Astrocyte (in vitro differentiated cells and primary cell): ENCODE data around the gene WFDC5. TPM values are rescaled to one million over a fixed set of nuclear protein-coding genes. Genes with fewer than 3 reads are reported as not detected.

Experiments used
- DNase-seq: peaks from one replicate; pipeline ENCODE4 v3.0.0-alpha.2; 2010; ENCODE audit warnings: low read depth
- FAIRE-seq: peaks from 2 replicates; lab custom pipeline; 2011; peaks lifted over from hg19 to GRCh38; lab: Jason Lieb, UNC
- H2AFZ ChIP-seq: 2 replicates; pipeline ENCODE4 v1.6.0; 2012; ENCODE audit warnings: low read depth, low read length, inconsistent platforms
- H3K27ac ChIP-seq: 2 replicates; pipeline ENCODE4 v1.5.1; 2011; ENCODE audit warnings: low read depth, low read length, inconsistent platforms
- H3K27me3 ChIP-seq: 2 replicates; pipeline ENCODE4 v1.6.0; 2011; ENCODE audit warnings: low read length, inconsistent platforms; ENCODE audit not compliant: insufficient read depth
- H3K36me3 ChIP-seq: 2 replicates; pipeline ENCODE4 v1.5.1; 2011; ENCODE audit warnings: low read length, inconsistent platforms; ENCODE audit not compliant: insufficient read depth
- H3K4me1 ChIP-seq: 2 replicates; pipeline ENCODE4 v1.5.1; 2011; ENCODE audit warnings: low read length, inconsistent platforms; ENCODE audit not compliant: insufficient read depth
- H3K4me2 ChIP-seq: 2 replicates; pipeline ENCODE4 v1.6.0; 2012; ENCODE audit warnings: low read length, inconsistent platforms
- H3K4me3 ChIP-seq: 2 replicates; pipeline ENCODE4 v1.5.1; 2011; ENCODE audit warnings: low read depth, mild to moderate bottlenecking, low read length, inconsistent platforms; ENCODE audit not compliant: insufficient read depth
- H3K79me2 ChIP-seq: 2 replicates; pipeline ENCODE4 v1.6.0; 2012; ENCODE audit warnings: mild to moderate bottlenecking, low read length, inconsistent platforms; ENCODE audit not compliant: insufficient read depth
- H3K9ac ChIP-seq: 2 replicates; pipeline ENCODE4 v1.6.0; 2012; ENCODE audit warnings: mild to moderate bottlenecking, low read length, inconsistent platforms
- H3K9me3 ChIP-seq: 2 replicates; pipeline ENCODE4 v1.5.1; 2012; ENCODE audit warnings: low read depth, mild to moderate bottlenecking, low read length, inconsistent platforms; ENCODE audit not compliant: insufficient read depth
- H4K20me1 ChIP-seq: 2 replicates; pipeline ENCODE4 v1.6.0; 2012; ENCODE audit warnings: low read length, inconsistent platforms; ENCODE audit not compliant: insufficient read depth
- H3K27ac Mint-ChIP-seq: one replicate; pipeline ENCODE4 v1.8.0; 2021; ENCODE audit warnings: mild to moderate bottlenecking, mixed read lengths; ENCODE audit not compliant: unreplicated experiment
- H3K27me3 Mint-ChIP-seq: one replicate; pipeline ENCODE4 v1.8.0; 2021; ENCODE audit warnings: low read depth, mixed read lengths; ENCODE audit not compliant: unreplicated experiment
- H3K36me3 Mint-ChIP-seq: one replicate; pipeline ENCODE4 v1.8.0; 2021; ENCODE audit warnings: low read depth, mixed read lengths; ENCODE audit not compliant: unreplicated experiment
- H3K4me1 Mint-ChIP-seq: one replicate; pipeline ENCODE4 v1.8.0; 2021; ENCODE audit warnings: low read depth, mixed read lengths; ENCODE audit not compliant: unreplicated experiment
- H3K4me3 Mint-ChIP-seq: one replicate; pipeline ENCODE4 v1.8.0; 2021; ENCODE audit warnings: mild to moderate bottlenecking, moderate library complexity, mixed read lengths; ENCODE audit not compliant: unreplicated experiment
- H3K9me3 Mint-ChIP-seq: one replicate; pipeline ENCODE4 v1.8.0; 2021; ENCODE audit warnings: mild to moderate bottlenecking, mixed read lengths; ENCODE audit not compliant: unreplicated experiment
- EZH2 ChIP-seq: IDR thresholded peaks from 2 replicates; pipeline ENCODE4 v1.6.1; 2012; ENCODE audit warnings: mild to moderate bottlenecking, low read length, inconsistent platforms; ENCODE audit not compliant: insufficient read depth
- total RNA-seq: library from RNA; stranded (reverse); gene quantifications from 2 replicates; pipeline ENCODE4 v1.2.1, GENCODE V29; 2021
- TF ChIP-seq, protein P1 (sequence below): IDR thresholded peaks from 2 replicates; pipeline ENCODE4 v1.5.1; 2011; ENCODE audit warnings: low read depth, mild to moderate bottlenecking, inconsistent platforms, low read length, moderate library complexity; ENCODE audit not compliant: insufficient read depth

The WFDC5 gene
- total RNA-seq, 1 donor from 2014 or later, result not detected

DNA sequence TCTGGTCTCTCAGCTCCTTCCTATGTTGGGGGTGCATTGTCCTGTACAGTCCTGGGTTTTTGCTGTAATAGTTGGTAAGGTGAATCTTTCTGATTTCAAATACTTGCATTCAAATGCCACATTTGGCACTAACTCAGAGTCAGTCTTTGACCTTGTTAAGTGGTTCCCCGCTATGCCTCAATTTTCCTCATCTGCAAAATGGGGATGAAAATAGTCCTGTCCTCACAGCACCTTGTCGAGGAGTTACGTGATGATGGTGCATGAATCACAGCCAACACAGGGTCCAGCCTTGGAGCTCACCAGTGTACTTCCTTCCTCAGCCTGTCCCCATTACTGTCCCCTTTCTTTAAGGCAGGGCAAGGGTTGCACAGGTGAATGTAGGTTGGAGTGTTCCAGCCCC, 1.1 kb downstream of the WFDC5 start:
- Histone ChIP-seq H3K4me3 (no peak overlapping the region), H3K4me2 (no peak overlapping the region), H3K27me3 (peaks cover 15% of the 10 kb centered on the region), H3K4me1 (no peaks in the 10 kb centered on the region), H3K36me3 (no peaks in the 10 kb centered on the region), H3K27ac (no peak overlapping the region), H2AFZ (no peak overlapping the region), H4K20me1 (no peaks in the 10 kb centered on the region), H3K9ac (no peak overlapping the region), H3K9me3 (no peaks in the 10 kb centered on the region), H3K79me2 (no peaks in the 10 kb centered on the region)
- H3K27ac Mint-ChIP-seq, result no peak overlapping the region
- no peaks in the 10 kb centered on the region for H3K36me3 Mint-ChIP-seq
- H3K4me3 Mint-ChIP-seq, result no peak overlapping the region
- H3K4me1 Mint-ChIP-seq, result no peaks in the 10 kb centered on the region
- no peak for FAIRE-seq
- no peaks in the 10 kb centered on the region for H3K9me3 Mint-ChIP-seq
- peaks cover 21% of the 10 kb centered on the region for H3K27me3 Mint-ChIP-seq
- TF ChIP-seq, protein P1, sequence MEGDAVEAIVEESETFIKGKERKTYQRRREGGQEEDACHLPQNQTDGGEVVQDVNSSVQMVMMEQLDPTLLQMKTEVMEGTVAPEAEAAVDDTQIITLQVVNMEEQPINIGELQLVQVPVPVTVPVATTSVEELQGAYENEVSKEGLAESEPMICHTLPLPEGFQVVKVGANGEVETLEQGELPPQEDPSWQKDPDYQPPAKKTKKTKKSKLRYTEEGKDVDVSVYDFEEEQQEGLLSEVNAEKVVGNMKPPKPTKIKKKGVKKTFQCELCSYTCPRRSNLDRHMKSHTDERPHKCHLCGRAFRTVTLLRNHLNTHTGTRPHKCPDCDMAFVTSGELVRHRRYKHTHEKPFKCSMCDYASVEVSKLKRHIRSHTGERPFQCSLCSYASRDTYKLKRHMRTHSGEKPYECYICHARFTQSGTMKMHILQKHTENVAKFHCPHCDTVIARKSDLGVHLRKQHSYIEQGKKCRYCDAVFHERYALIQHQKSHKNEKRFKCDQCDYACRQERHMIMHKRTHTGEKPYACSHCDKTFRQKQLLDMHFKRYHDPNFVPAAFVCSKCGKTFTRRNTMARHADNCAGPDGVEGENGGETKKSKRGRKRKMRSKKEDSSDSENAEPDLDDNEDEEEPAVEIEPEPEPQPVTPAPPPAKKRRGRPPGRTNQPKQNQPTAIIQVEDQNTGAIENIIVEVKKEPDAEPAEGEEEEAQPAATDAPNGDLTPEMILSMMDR, result no peak
- no peak for TF ChIP-seq EZH2
- DNase-seq, result no peak

DNA sequence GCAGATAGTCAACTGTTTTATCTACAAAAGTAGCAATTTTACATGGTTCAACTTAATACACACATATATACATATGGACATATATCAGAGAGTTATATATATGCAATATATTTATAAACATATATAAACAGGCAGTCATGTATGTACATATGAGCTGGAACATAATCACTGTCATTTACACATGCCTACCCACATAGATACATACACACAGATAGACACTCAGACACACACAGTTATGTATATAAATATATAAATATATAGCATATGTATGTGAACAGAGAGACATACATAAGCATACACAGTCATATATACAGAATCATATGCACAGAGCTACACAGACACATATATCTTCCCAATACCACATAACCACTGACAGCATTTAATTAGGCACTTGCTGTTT, 2.2 kb downstream of the WFDC5 start:
- H3K4me1 ChIP-seq, result no peaks in the 10 kb centered on the region
- H3K9ac ChIP-seq, result no peak overlapping the region
- H3K9me3 ChIP-seq, result no peaks in the 10 kb centered on the region
- no peak overlapping the region for H2AFZ ChIP-seq
- DNase-seq (no peak), FAIRE-seq (no peak)
- Mint-ChIP-seq H3K36me3 (no peaks in the 10 kb centered on the region), H3K27me3 (peaks cover 21% of the 10 kb centered on the region), H3K4me1 (no peaks in the 10 kb centered on the region), H3K27ac (no peak overlapping the region), H3K9me3 (no peaks in the 10 kb centered on the region), H3K4me3 (no peak overlapping the region)
- H3K4me2 ChIP-seq, result no peak overlapping the region
- no peaks in the 10 kb centered on the region for H3K79me2 ChIP-seq
- H4K20me1 ChIP-seq, result no peaks in the 10 kb centered on the region
- no peak overlapping the region for H3K4me3 ChIP-seq
- H3K27me3 ChIP-seq, result peaks cover 15% of the 10 kb centered on the region
- H3K27ac ChIP-seq, result no peak overlapping the region
- TF ChIP-seq, protein P1, result no peak
- no peak for TF ChIP-seq EZH2
- H3K36me3 ChIP-seq, result no peaks in the 10 kb centered on the region

DNA sequence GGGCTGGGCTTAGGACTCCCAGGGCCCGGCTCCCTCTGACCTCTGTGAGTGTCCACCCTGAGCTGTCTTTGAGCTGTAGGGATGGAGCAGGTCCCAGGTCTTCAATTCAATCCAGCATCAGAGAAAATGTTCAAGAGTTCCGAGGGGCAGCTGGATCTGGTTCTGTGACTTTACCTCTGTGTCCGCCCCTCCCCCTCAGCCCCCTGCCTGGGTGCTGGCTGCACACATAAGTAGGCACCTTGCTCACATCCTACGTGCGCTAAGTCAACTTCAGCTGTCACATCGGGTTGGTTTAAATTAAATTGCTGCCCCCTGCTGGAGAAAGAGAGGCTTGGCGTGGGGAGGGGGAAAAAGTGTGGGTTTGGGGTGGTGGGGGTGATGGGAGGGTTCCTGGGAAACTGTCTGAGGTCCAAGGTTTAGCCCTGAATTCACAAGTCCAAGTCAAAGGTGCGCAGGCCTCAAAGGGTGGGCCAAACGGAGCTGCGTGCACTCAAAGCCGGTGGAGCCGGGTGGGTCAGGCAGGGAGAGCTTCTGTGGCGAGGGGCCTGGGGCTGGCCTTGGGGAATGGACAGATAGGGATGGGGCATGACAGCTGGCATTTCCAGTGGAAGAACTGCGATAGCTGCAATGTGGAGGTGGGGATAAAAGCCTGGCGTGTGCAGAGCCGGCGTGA, 3.0 kb downstream of the WFDC5 start:
- TF ChIP-seq EZH2, result no peak
- TF ChIP-seq, protein P1, result peak; percentile 25
- H2AFZ ChIP-seq, result no peak overlapping the region
- DNase-seq (no peak), FAIRE-seq (no peak)
- Mint-ChIP-seq H3K4me1 (no peaks in the 10 kb centered on the region), H3K27me3 (peaks cover 21% of the 10 kb centered on the region), H3K9me3 (no peaks in the 10 kb centered on the region), H3K36me3 (no peaks in the 10 kb centered on the region), H3K4me3 (no peak overlapping the region), H3K27ac (no peak overlapping the region)
- no peak overlapping the region for H3K4me3 ChIP-seq
- no peak overlapping the region for H3K9ac ChIP-seq
- no peaks in the 10 kb centered on the region for H3K4me1 ChIP-seq
- no peaks in the 10 kb centered on the region for H3K36me3 ChIP-seq
- H4K20me1 ChIP-seq, result no peaks in the 10 kb centered on the region
- H3K9me3 ChIP-seq, result no peaks in the 10 kb centered on the region
- no peak overlapping the region for H3K4me2 ChIP-seq
- no peaks in the 10 kb centered on the region for H3K79me2 ChIP-seq
- H3K27me3 ChIP-seq, result peaks cover 15% of the 10 kb centered on the region
- H3K27ac ChIP-seq, result no peak overlapping the region
